A549 (cell line): ENCODE results near the gene GAGE12D.
"Not testable (repeated sequence)": the region's sequence is repeated elsewhere in the genome, so short reads cannot be mapped to it uniquely, and the experiment has no call there.

Experiments
- CBX8 ChIP-seq: fragments of 200-600 bp; sonication (generic); IDR thresholded peaks from 2 replicates; pipeline ENCODE4 v1.6.1; 2016
- EP300 ChIP-seq, 2 experiments: fragments of >200 bp; sonication (Bioruptor Twin); formaldehyde crosslinking; IDR thresholded peaks; 2 replicates in 1 of 2; 3 replicates in 1 of 2; pipeline ENCODE4 v1.6.1; 2016 to 2017
- FOXS1 ChIP-seq: fragments of 250-450 bp; sonication (Bioruptor Pico); IDR thresholded peaks from 2 replicates; pipeline ENCODE4 v1.5.0; 2020; ENCODE audit warnings: mild to moderate bottlenecking, moderate library complexity
- POLR2A ChIP-seq: IDR thresholded peaks from 2 replicates; pipeline ENCODE4 v1.6.1; 2012; ENCODE audit warnings: mild to moderate bottlenecking, low read length
- RAD21 ChIP-seq, 2 experiments: fragments of >200 bp in 1 of 2; sonication (Bioruptor Twin) in 1 of 2; formaldehyde crosslinking in 1 of 2; IDR thresholded peaks in 1 of 2; conservative IDR thresholded peaks in 1 of 2; 2 replicates in 1 of 2; 3 replicates in 1 of 2; pipeline ENCODE4 v1.6.1; 2012 to 2018; ENCODE audit warnings: inconsistent platforms in 1 of 2
- RFX5 ChIP-seq: fragments of 450-650 bp; IDR thresholded peaks from 2 replicates; pipeline ENCODE4 v1.7.1; 2014; ENCODE audit warnings: antibody characterized with exemption, mild to moderate bottlenecking, moderate library complexity
- ZSCAN20 ChIP-seq: fragments of 250-450 bp; sonication (Bioruptor Pico); IDR thresholded peaks from 2 replicates; pipeline ENCODE4 v1.8.0; 2022; ENCODE audit warnings: mild to moderate bottlenecking, moderate library complexity
- TF ChIP-seq, protein P1 (sequence below): fragments of >200 bp; sonication (Bioruptor Twin); formaldehyde crosslinking; IDR thresholded peaks from 3 replicates; pipeline ENCODE4 v1.5.1; 2016
- TF ChIP-seq, protein P2 (sequence below): fragments of 150-350 bp; IDR thresholded peaks from 2 replicates; pipeline ENCODE4 v1.6.1; 2014; ENCODE audit warnings: low read depth, mild to moderate bottlenecking, low read length

DNA sequence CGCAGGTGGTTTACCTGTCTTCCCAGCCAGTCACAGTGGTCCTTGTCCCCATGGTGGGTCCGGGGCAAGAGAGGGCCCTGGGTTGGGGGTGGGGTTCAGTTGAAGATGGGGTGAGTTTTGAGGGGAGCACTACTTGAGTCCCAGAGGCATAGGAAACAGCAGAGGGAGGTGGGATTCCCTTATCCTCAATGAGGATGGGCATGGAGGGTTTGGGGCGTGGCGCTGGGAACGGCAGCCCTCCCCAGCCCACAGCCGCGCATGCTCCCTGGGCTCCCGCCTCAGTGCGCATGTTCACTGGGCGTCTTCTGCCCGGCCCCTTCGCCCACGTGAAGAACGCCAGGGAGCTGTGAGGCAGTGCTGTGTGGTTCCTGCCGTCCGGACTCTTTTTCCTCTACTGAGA lies 28.6 kb downstream of the GAGE12D start, which contains the start of gene GAGE12G:
- TF ChIP-seq, protein P1, sequence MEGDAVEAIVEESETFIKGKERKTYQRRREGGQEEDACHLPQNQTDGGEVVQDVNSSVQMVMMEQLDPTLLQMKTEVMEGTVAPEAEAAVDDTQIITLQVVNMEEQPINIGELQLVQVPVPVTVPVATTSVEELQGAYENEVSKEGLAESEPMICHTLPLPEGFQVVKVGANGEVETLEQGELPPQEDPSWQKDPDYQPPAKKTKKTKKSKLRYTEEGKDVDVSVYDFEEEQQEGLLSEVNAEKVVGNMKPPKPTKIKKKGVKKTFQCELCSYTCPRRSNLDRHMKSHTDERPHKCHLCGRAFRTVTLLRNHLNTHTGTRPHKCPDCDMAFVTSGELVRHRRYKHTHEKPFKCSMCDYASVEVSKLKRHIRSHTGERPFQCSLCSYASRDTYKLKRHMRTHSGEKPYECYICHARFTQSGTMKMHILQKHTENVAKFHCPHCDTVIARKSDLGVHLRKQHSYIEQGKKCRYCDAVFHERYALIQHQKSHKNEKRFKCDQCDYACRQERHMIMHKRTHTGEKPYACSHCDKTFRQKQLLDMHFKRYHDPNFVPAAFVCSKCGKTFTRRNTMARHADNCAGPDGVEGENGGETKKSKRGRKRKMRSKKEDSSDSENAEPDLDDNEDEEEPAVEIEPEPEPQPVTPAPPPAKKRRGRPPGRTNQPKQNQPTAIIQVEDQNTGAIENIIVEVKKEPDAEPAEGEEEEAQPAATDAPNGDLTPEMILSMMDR = not testable (repeated sequence)
- not testable (repeated sequence) for TF ChIP-seq RAD21 (conservative IDR thresholded peaks at IDR 0.05 in 1 of 2, IDR thresholded peaks at IDR 0.05 in 1 of 2); POLR2A; ZSCAN20 (CRISPR knock-in tag); EP300 (IDR thresholded peaks at IDR 0.05); FOXS1 (CRISPR knock-in tag); CBX8; RFX5
- TF ChIP-seq, protein P2, sequence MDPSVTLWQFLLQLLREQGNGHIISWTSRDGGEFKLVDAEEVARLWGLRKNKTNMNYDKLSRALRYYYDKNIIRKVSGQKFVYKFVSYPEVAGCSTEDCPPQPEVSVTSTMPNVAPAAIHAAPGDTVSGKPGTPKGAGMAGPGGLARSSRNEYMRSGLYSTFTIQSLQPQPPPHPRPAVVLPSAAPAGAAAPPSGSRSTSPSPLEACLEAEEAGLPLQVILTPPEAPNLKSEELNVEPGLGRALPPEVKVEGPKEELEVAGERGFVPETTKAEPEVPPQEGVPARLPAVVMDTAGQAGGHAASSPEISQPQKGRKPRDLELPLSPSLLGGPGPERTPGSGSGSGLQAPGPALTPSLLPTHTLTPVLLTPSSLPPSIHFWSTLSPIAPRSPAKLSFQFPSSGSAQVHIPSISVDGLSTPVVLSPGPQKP = not testable (repeated sequence)
